ENCODE measurements around the gene SMTN. TPM values are rescaled to one million over a fixed set of nuclear protein-coding genes. Genes with fewer than 3 reads are reported as not detected.

Gene SMTN
- total RNA-seq, 1 donor from 2014 or later = 54.0 TPM

- no peaks in the 10 kb centered on the region for H3K36me3 Mint-ChIP-seq
- H3K9me3 Mint-ChIP-seq = no peaks in the 10 kb centered on the region
- peaks cover 8% of the 10 kb centered on the region for H3K27me3 Mint-ChIP-seq
- DNase-seq (ENCODE audit: extremely low spot score, unreplicated experiment) = no peak
- TF ChIP-seq CTCF (conservative IDR thresholded peaks at IDR 0.05) = no peak
- no peak overlapping the region for H3K27ac Mint-ChIP-seq
- no peak overlapping the region for H3K4me3 Mint-ChIP-seq
- H3K4me1 Mint-ChIP-seq (ENCODE audit: unreplicated experiment) = no peaks in the 10 kb centered on the region
Observed at GRCh38 chr22:31128156-31128555, 47.0 kb downstream of the SMTN start.

GRCh38 chr22:31130873-31131272, 49.8 kb downstream of the SMTN start:
- Mint-ChIP-seq H3K27me3 (no peaks in the 10 kb centered on the region), H3K4me1 (ENCODE audit: unreplicated experiment) (no peaks in the 10 kb centered on the region), H3K36me3 (no peaks in the 10 kb centered on the region), H3K4me3 (no peak overlapping the region), H3K27ac (no peak overlapping the region), H3K9me3 (no peaks in the 10 kb centered on the region)
- TF ChIP-seq CTCF (conservative IDR thresholded peaks at IDR 0.05) = no peak
- DNase-seq (ENCODE audit: extremely low spot score, unreplicated experiment) = no peak

GRCh38 chr22:31133911-31134310, 52.8 kb downstream of the SMTN start:
- Mint-ChIP-seq H3K27me3 (no peaks in the 10 kb centered on the region), H3K9me3 (no peaks in the 10 kb centered on the region), H3K36me3 (no peaks in the 10 kb centered on the region), H3K4me1 (ENCODE audit: unreplicated experiment) (no peaks in the 10 kb centered on the region), H3K4me3 (no peak overlapping the region), H3K27ac (no peak overlapping the region)
- no peak for TF ChIP-seq CTCF (conservative IDR thresholded peaks at IDR 0.05)
- no peak for DNase-seq (ENCODE audit: extremely low spot score, unreplicated experiment)

- H3K36me3 Mint-ChIP-seq = no peaks in the 10 kb centered on the region
- H3K27me3 Mint-ChIP-seq = peaks cover 2% of the 10 kb centered on the region
- H3K4me1 Mint-ChIP-seq (ENCODE audit: unreplicated experiment) = no peaks in the 10 kb centered on the region
- no peak for DNase-seq (ENCODE audit: extremely low spot score, unreplicated experiment)
- no peak overlapping the region for H3K4me3 Mint-ChIP-seq
- TF ChIP-seq CTCF (conservative IDR thresholded peaks at IDR 0.05) = no peak
- no peaks in the 10 kb centered on the region for H3K9me3 Mint-ChIP-seq
- H3K27ac Mint-ChIP-seq = no peak overlapping the region
Observed at GRCh38 chr22:31134688-31135087, 53.6 kb downstream of the SMTN start.

- no peak for TF ChIP-seq CTCF (conservative IDR thresholded peaks at IDR 0.05)
- DNase-seq (ENCODE audit: extremely low spot score, unreplicated experiment) = no peak
- H3K4me1 Mint-ChIP-seq (ENCODE audit: unreplicated experiment) = no peaks in the 10 kb centered on the region
- H3K27me3 Mint-ChIP-seq = peaks cover 5% of the 10 kb centered on the region
- no peak overlapping the region for H3K27ac Mint-ChIP-seq
- H3K36me3 Mint-ChIP-seq = no peaks in the 10 kb centered on the region
- no peak overlapping the region for H3K4me3 Mint-ChIP-seq
- H3K9me3 Mint-ChIP-seq = no peaks in the 10 kb centered on the region
Observed at GRCh38 chr22:31135706-31136105, 54.6 kb downstream of the SMTN start.

- no peak for DNase-seq (ENCODE audit: extremely low spot score, unreplicated experiment)
- no peak for TF ChIP-seq CTCF (conservative IDR thresholded peaks at IDR 0.05)
- no peaks in the 10 kb centered on the region for H3K4me1 Mint-ChIP-seq (ENCODE audit: unreplicated experiment)
- H3K4me3 Mint-ChIP-seq = no peak overlapping the region
- peaks cover 5% of the 10 kb centered on the region for H3K27me3 Mint-ChIP-seq
- H3K27ac Mint-ChIP-seq = no peak overlapping the region
- no peaks in the 10 kb centered on the region for H3K9me3 Mint-ChIP-seq
- no peaks in the 10 kb centered on the region for H3K36me3 Mint-ChIP-seq
Observed at GRCh38 chr22:31136155-31136554, 55.0 kb downstream of the SMTN start.
